A673 (cell line): Measurements from ENCODE around the gene STING1.

Experiments used
- CTCF ChIP-seq: fragments of 300-800, 200-600 bp; sonication (generic); conservative IDR thresholded peaks from 2 replicates; pipeline ENCODE4 v1.5.1; 2017; ENCODE audit warnings: low read depth, mild to moderate bottlenecking, antibody characterized with exemption, low read length, moderate library complexity, mixed read lengths
- EZH2 ChIP-seq: fragments of 200-600 bp; sonication (generic); IDR thresholded peaks from 2 replicates; pipeline ENCODE4 v1.6.1; 2017; ENCODE audit warnings: borderline replicate concordance, low read depth, mild to moderate bottlenecking, mixed read lengths, antibody characterized with exemption, low read length; ENCODE audit not compliant: poor library complexity, severe bottlenecking

- no peak for TF ChIP-seq CTCF
- TF ChIP-seq EZH2, result no peak
Observed at GRCh38 chr5:139473105-139473504, 9.5 kb downstream of the STING1 start.
